ENCODE results near the gene APC.

Gene APC

GRCh38 chr5:112717506-112718082 is 20.1 kb upstream of the APC start:
- DNase-seq, result no peak

- DNase-seq, result no peak
Measured at GRCh38 chr5:112718344-112718743, 19.3 kb upstream of the APC start.

GRCh38 chr5:112720576-112720975 is 17.1 kb upstream of the APC start:
- no peak for DNase-seq

- DNase-seq, result no peak
Measured at GRCh38 chr5:112724901-112725300, 12.8 kb upstream of the APC start.

- no peak for DNase-seq
Measured at GRCh38 chr5:112729630-112730029, 8.1 kb upstream of the APC start.

- DNase-seq, result no peak
Measured at GRCh38 chr5:112732131-112732530, 5.6 kb upstream of the APC start.

GRCh38 chr5:112733586-112733985 is 4.1 kb upstream of the APC start:
- DNase-seq, result no peak

- DNase-seq, result no peak
Measured at GRCh38 chr5:112734597-112734996, 3.1 kb upstream of the APC start.

- no peak for DNase-seq
Measured at GRCh38 chr5:112735702-112736101, 2.0 kb upstream of the APC start.

- DNase-seq, result no peak
Measured at GRCh38 chr5:112737070-112737462, 619 bp upstream of the APC start.

- no peak for DNase-seq
Measured at GRCh38 chr5:112738191-112738560, 491 bp downstream of the APC start.

GRCh38 chr5:112742424-112742823 is 4.7 kb downstream of the APC start:
- no peak for DNase-seq

GRCh38 chr5:112743631-112744030 is 5.9 kb downstream of the APC start:
- DNase-seq, result no peak

GRCh38 chr5:112752335-112752734 is 14.7 kb downstream of the APC start:
- DNase-seq, result no peak

GRCh38 chr5:112755703-112756102 is 18.0 kb downstream of the APC start:
- DNase-seq, result no peak

GRCh38 chr5:112757468-112758208 is 20.0 kb downstream of the APC start:
- no peak for DNase-seq

- DNase-seq, result no peak
Measured at GRCh38 chr5:112758676-112759075, 21.0 kb downstream of the APC start.

GRCh38 chr5:112762113-112762810 is 24.6 kb downstream of the APC start:
- DNase-seq, result no peak

- no peak for DNase-seq
Measured at GRCh38 chr5:112763165-112763564, 25.5 kb downstream of the APC start.

- no peak for DNase-seq
Measured at GRCh38 chr5:112772124-112772523, 34.4 kb downstream of the APC start.

- DNase-seq, result no peak
Measured at GRCh38 chr5:112776301-112776856, 38.7 kb downstream of the APC start.

GRCh38 chr5:112779531-112779930 is 41.8 kb downstream of the APC start:
- DNase-seq, result no peak

- DNase-seq, result no peak
Measured at GRCh38 chr5:112784726-112785125, 47.0 kb downstream of the APC start.

- no peak for DNase-seq
Measured at GRCh38 chr5:112787261-112787660, 49.6 kb downstream of the APC start.
